A673 (cell line): ENCODE results near the gene TMCC1. TPM values are rescaled to one million over a fixed set of nuclear protein-coding genes. Genes with fewer than 3 reads are reported as not detected.

Experiments used
- BruUV-seq: library from RNA; stranded (reverse); fragments of 400-500 nt; replicated peaks from 2 replicates; lab custom pipeline; 2021; lab: Mats Ljungman, UMichigan
- CTCF ChIA-PET: fragments of 300-600 bp; sonication (Branson Sonifier 250); formaldehyde crosslinking; loops from one replicate; lab custom pipeline; 2022; ENCODE audit warnings: antibody characterized with exemption; lab: Charles Lee
- POLR2A ChIA-PET: fragments of 300-600 bp; sonication (Branson Sonifier 250); formaldehyde crosslinking; loops from one replicate; lab custom pipeline; 2022; ENCODE audit warnings: antibody characterized with exemption; ENCODE audit not compliant: low non-redundant PET; lab: Charles Lee
- DNase-seq: peaks from one replicate; pipeline ENCODE4 v3.0.0-alpha.2; 2015; ENCODE audit warnings: low spot score
- H3K27ac ChIP-seq: fragments of 200-600 bp; sonication (generic); 2 replicates; pipeline ENCODE4 v1.5.1; 2016; ENCODE audit warnings: mixed run types, low read depth, mild to moderate bottlenecking, mixed read lengths, antibody characterized with exemption, low read length; ENCODE audit not compliant: poor library complexity, severe bottlenecking
- H3K27me3 ChIP-seq: fragments of 200-600 bp; sonication (generic); replicated peaks from 2 replicates; pipeline ENCODE4 v1.6.1; 2017; ENCODE audit warnings: mixed run types, low read depth, mild to moderate bottlenecking, mixed read lengths, antibody characterized with exemption, low read length; ENCODE audit not compliant: insufficient read depth, poor library complexity
- H3K36me3 ChIP-seq: fragments of 200-600 bp; sonication (generic); 2 replicates; pipeline ENCODE4 v1.6.1; 2016; ENCODE audit warnings: mixed run types, mild to moderate bottlenecking, mixed read lengths, antibody characterized with exemption, low read length; ENCODE audit not compliant: insufficient read depth, poor library complexity, severe bottlenecking
- H3K4me1 ChIP-seq: fragments of 200-600 bp; sonication (generic); 2 replicates; pipeline ENCODE4 v1.6.1; 2017; ENCODE audit warnings: mixed run types, mild to moderate bottlenecking, mixed read lengths, antibody characterized with exemption, low read length; ENCODE audit not compliant: insufficient read depth, poor library complexity, severe bottlenecking
- H3K4me3 ChIP-seq: fragments of 200-600 bp; sonication (generic); 2 replicates; pipeline ENCODE4 v1.5.1; 2016; ENCODE audit warnings: low read depth, mixed run types, mild to moderate bottlenecking, mixed read lengths, low read length; ENCODE audit not compliant: poor library complexity, severe bottlenecking
- H3K9me3 ChIP-seq: fragments of 200-600 bp; sonication (generic); 2 replicates; pipeline ENCODE4 v1.6.1; 2016; ENCODE audit warnings: mixed run types, low read depth, mild to moderate bottlenecking, mixed read lengths, antibody characterized with exemption, low read length; ENCODE audit not compliant: poor library complexity, severe bottlenecking
- CTCF ChIP-seq: fragments of 300-800, 200-600 bp; sonication (generic); conservative IDR thresholded peaks from 2 replicates; pipeline ENCODE4 v1.5.1; 2017; ENCODE audit warnings: low read depth, mild to moderate bottlenecking, antibody characterized with exemption, low read length, moderate library complexity, mixed read lengths
- EZH2 ChIP-seq: fragments of 200-600 bp; sonication (generic); IDR thresholded peaks from 2 replicates; pipeline ENCODE4 v1.6.1; 2017; ENCODE audit warnings: borderline replicate concordance, low read depth, mild to moderate bottlenecking, mixed read lengths, antibody characterized with exemption, low read length; ENCODE audit not compliant: poor library complexity, severe bottlenecking
- intact Hi-C: fragments of 100-400 bp; cut with micrococcal nuclease; formaldehyde crosslinking; loops from one replicate; pipeline ENCODE4 v1.10.0; 2022; ENCODE audit not compliant: unreplicated experiment
- total RNA-seq: library from RNA; stranded (reverse); gene quantifications from 2 replicates; pipeline ENCODE4 v1.2.3, GENCODE V29; 2021

Gene TMCC1
- total RNA-seq, 1 experiment from 2014 or later, result 29.4 TPM

DNA sequence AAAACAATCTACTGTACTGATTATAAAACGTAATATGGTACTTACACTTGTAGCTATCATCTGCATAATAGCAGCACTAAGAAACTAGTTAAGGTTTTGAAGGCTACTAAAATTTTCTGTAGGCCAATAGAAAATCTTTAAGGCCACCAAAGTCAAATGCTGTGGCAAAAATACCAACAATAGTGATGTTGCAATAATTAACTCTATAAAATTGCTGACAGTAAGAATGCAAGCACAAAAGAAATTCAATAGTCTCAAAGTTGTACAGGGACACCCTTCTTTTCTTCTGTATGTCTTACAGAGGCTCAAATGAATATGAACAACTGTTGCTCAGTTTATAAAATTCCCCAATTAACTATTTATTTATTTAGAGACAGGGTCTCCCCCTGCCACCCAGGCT, 62.0 kb downstream of the TMCC1 start:
- no TSS peak for BruUV-seq
- ChIA-PET CTCF (no interaction called here), POLR2A (no interaction called here)

DNA sequence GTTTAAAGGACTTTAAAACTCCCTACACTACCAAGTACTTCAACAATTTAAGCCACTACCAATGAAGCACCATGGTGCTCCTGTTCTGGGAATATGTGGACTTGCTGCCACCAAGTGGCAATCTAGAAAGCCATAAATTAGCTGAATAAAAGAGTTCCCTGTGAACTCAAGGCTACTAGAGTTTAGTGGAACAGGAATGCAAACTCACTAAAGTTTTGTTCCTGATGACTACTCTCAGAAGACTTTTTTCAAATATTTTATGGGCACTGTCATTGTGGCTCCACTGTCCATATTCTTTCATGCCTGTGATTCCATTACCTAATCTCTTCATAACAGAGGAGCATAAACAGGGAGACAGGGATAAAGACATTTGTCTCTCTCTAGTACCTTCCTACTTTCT, 63.9 kb downstream of the TMCC1 start:
- intact Hi-C loops, result loop anchor here (2.0 to 5.0 kb wide), 3 partner anchors 63 to 339 kb away; partner anchors contain the start of gene TMCC1
- CTCF ChIA-PET, result interaction anchor here (0.5 to 1.6 kb wide), 4 partner anchors 178 to 339 kb away, joined by 3 to 16 read pairs (median 6); no protein-coding TSS in a partner anchor
- no TSS peak for BruUV-seq
- Histone ChIP-seq H3K4me3 (no peak overlapping the region), H3K9me3 (no peaks in the 10 kb centered on the region), H3K27me3 (no peaks in the 10 kb centered on the region), H3K4me1 (peaks cover 23% of the 10 kb centered on the region), H3K36me3 (no peaks in the 10 kb centered on the region), H3K27ac (no peak overlapping the region)
- POLR2A ChIA-PET, result interaction anchor here (0.6 kb wide), 1 partner anchor 10 kb away, joined by 4 read pairs; no protein-coding TSS in a partner anchor
- peak; percentile 85 for DNase-seq
- TF ChIP-seq EZH2, result no peak
- peak; percentile 79 for TF ChIP-seq CTCF

More for the DNA sequence above, 62.0 kb downstream of the TMCC1 start:
- no peak overlapping the region for H3K4me3 ChIP-seq
- no peak for DNase-seq
- no peak overlapping the region for H3K27ac ChIP-seq
- no peaks in the 10 kb centered on the region for H3K36me3 ChIP-seq
- intact Hi-C loops, result loop anchor here (5.0 kb wide), 1 partner anchor 61 kb away; the partner anchor contains the start of gene TMCC1
- no peaks in the 10 kb centered on the region for H3K9me3 ChIP-seq
- peaks cover 25% of the 10 kb centered on the region for H3K4me1 ChIP-seq
- TF ChIP-seq EZH2, result no peak
- no peak for TF ChIP-seq CTCF
- H3K27me3 ChIP-seq, result no peaks in the 10 kb centered on the region

DNA sequence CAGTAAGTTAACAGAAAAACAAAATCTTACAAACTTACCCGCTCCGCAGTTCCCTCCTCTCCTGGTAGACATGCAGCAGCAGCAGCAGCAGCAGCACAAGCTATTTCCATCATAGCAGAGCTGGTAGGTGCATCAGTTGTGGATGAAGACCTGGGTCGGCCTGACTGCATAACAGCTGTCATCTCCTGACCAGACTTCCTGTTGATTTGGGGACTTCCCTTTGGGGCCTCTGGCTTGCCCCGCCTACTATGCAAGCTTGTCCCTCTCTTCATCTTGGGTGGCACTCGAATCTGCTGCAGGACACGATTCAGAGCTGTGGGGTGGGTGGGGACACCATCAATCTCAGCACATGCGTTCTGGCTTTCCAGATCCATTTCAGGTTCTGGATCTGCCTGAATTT, 65.7 kb downstream of the TMCC1 start:
- intact Hi-C loops, result loop anchor here (2.0 kb wide), 2 partner anchors 107 to 337 kb away; no protein-coding TSS in a partner anchor
- POLR2A ChIA-PET, result interaction anchor here (0.7 kb wide), 1 partner anchor 93 kb away, joined by 3 read pairs; no protein-coding TSS in a partner anchor
- DNase-seq, result no peak
- no peaks in the 10 kb centered on the region for H3K36me3 ChIP-seq
- no peak for TF ChIP-seq EZH2
- TF ChIP-seq CTCF, result no peak
- CTCF ChIA-PET, result interaction anchor here (0.6 to 0.8 kb wide), 2 partner anchors 65 to 200 kb away, joined by 5 to 7 read pairs; no protein-coding TSS in a partner anchor
- no TSS peak for BruUV-seq
- H3K4me1 ChIP-seq, result peaks cover 14% of the 10 kb centered on the region
- no peak overlapping the region for H3K27ac ChIP-seq
- H3K27me3 ChIP-seq, result no peaks in the 10 kb centered on the region
- no peak overlapping the region for H3K4me3 ChIP-seq
- no peaks in the 10 kb centered on the region for H3K9me3 ChIP-seq
